HCT116 (cell line): ENCODE results near the gene GATAD2A. TPM values are rescaled to one million over a fixed set of nuclear protein-coding genes. Genes with fewer than 3 reads are reported as not detected.

Experiments
- ATAC-seq: fragments of 200-7000 bp; cut with Tn5 transposase; 2 replicates; pipeline ENCODE4 v1.9.1; 2020; ENCODE audit warnings: mild to moderate bottlenecking, moderate library complexity
- BruUV-seq: library from RNA; stranded (reverse); fragments of 400-500 nt; replicated peaks from 2 replicates; lab custom pipeline; 2021; lab: Mats Ljungman, UMichigan
- CTCF ChIA-PET: fragments of 300-600 bp; sonication (Branson Sonifier 250); formaldehyde crosslinking; loops from one replicate; lab custom pipeline; 2021; ENCODE audit warnings: antibody characterized with exemption; lab: Charles Lee
- POLR2A ChIA-PET: fragments of 300-600, 350-600 bp; sonication (Branson Sonifier 250); formaldehyde crosslinking; loops from one replicate; lab custom pipeline; 2021; ENCODE audit warnings: antibody characterized with exemption; lab: Charles Lee
- RAD21 ChIA-PET, 2 experiments: fragments of 300-600 bp; sonication (Branson Sonifier 250); formaldehyde crosslinking; loops; one replicate each; lab custom pipeline; 2023; ENCODE audit warnings: low total read pairs in 2 of 2; ENCODE audit not compliant: uncharacterized antibody in 2 of 2, unreplicated experiment in 2 of 2, low non-redundant PET in 1 of 2; lab: Charles Lee
- DNase-seq: peaks from one replicate; pipeline ENCODE4 v3.0.0-alpha.2; 2010; ENCODE audit warnings: low read depth, low spot score
- H2AFZ ChIP-seq: fragments of 200-600 bp; shearing (Covaris generic), sonication (generic); 2 replicates; pipeline ENCODE4 v1.6.1; 2017; ENCODE audit warnings: low read depth, mixed run types, mixed read lengths, antibody characterized with exemption, low read length; ENCODE audit not compliant: poor library complexity, severe bottlenecking
- H3K27ac ChIP-seq: 2 replicates; pipeline ENCODE4 v1.5.1; 2012; ENCODE audit warnings: low read depth, low read length
- H3K27me3 ChIP-seq: fragments of 200-600 bp; sonication (generic); 2 replicates; pipeline ENCODE4 v1.6.1; 2016; ENCODE audit warnings: mixed run types, low read length, mixed read lengths; ENCODE audit not compliant: insufficient read depth
- H3K36me3 ChIP-seq, 2 experiments: fragments of 200-500 bp in 1 of 2; fragments of 200-600 bp in 1 of 2; sonication (Bioruptor generic) in 1 of 2; sonication (generic) in 1 of 2; 2 replicates each; pipeline versions ENCODE4 v1.5.1 to v1.6.1; 2014 to 2016; ENCODE audit warnings: low read length in 2 of 2, inconsistent platforms in 1 of 2, mixed read lengths in 1 of 2, mixed run types in 1 of 2; ENCODE audit not compliant: insufficient read depth in 2 of 2, control insufficient read depth in 1 of 2
- H3K4me1 ChIP-seq, 2 experiments: fragments of 200-600 bp in 1 of 2; sonication (generic) in 1 of 2; 2 replicates each; pipeline versions ENCODE4 v1.5.1 to v1.6.1; 2012 to 2017; ENCODE audit warnings: low read length in 2 of 2, inconsistent platforms in 1 of 2, mild to moderate bottlenecking in 1 of 2, mixed read lengths in 1 of 2, mixed run types in 1 of 2, moderate library complexity in 1 of 2; ENCODE audit not compliant: insufficient read depth in 2 of 2, control insufficient read depth in 1 of 2
- H3K4me2 ChIP-seq: fragments of 200-600 bp; sonication (generic); 2 replicates; pipeline ENCODE4 v1.6.1; 2017; ENCODE audit warnings: mixed run types, low read length, mixed read lengths
- H3K4me3 ChIP-seq, 2 experiments: fragments of 200-600 bp in 1 of 2; sonication (generic) in 1 of 2; replicated peaks in 1 of 2; 2 replicates each; pipeline ENCODE4 v1.5.1; 2011 to 2016; ENCODE audit warnings: low read length in 2 of 2, control low read depth in 1 of 2, low read depth in 1 of 2, mild to moderate bottlenecking in 1 of 2, mixed read lengths in 1 of 2, mixed run types in 1 of 2
- H3K79me2 ChIP-seq: fragments of 200-600 bp; sonication (generic); 2 replicates; pipeline ENCODE4 v1.6.1; 2017; ENCODE audit warnings: mild to moderate bottlenecking, mixed run types, low read length, moderate library complexity, mixed read lengths; ENCODE audit not compliant: insufficient read depth
- H3K9ac ChIP-seq: fragments of 200-600 bp; sonication (generic); 2 replicates; pipeline ENCODE4 v1.6.1; 2016; ENCODE audit warnings: low read length, mixed read lengths
- H3K9me2 ChIP-seq: fragments of 200-600 bp; sonication (generic), shearing (Covaris generic); 2 replicates; pipeline ENCODE4 v1.6.1; 2017; ENCODE audit warnings: mixed run types, mild to moderate bottlenecking, moderate library complexity; ENCODE audit not compliant: insufficient read depth
- H3K9me3 ChIP-seq, 2 experiments: fragments of 200-500 bp in 1 of 2; fragments of 200-600 bp in 1 of 2; sonication (Bioruptor generic) in 1 of 2; sonication (generic) in 1 of 2; 2 replicates each; pipeline ENCODE4 v1.6.1; 2014 to 2017; ENCODE audit warnings: low read length in 2 of 2, mixed read lengths in 2 of 2, inconsistent platforms in 1 of 2, low read depth in 1 of 2, mild to moderate bottlenecking in 1 of 2, mixed run types in 1 of 2, moderate library complexity in 1 of 2; ENCODE audit not compliant: control insufficient read depth in 1 of 2, insufficient read depth in 1 of 2
- H4K20me1 ChIP-seq: fragments of 200-600 bp; sonication (generic), shearing (Covaris generic); 2 replicates; pipeline ENCODE4 v1.6.1; 2017; ENCODE audit warnings: mixed run types, mild to moderate bottlenecking, moderate library complexity; ENCODE audit not compliant: insufficient read depth
- CBX3 ChIP-seq: IDR thresholded peaks from 2 replicates; pipeline ENCODE4 v1.6.1; 2012; ENCODE audit warnings: low read depth
- CEBPB ChIP-seq: IDR thresholded peaks from 2 replicates; pipeline ENCODE4 v1.6.1; 2012; ENCODE audit warnings: low read depth
- EZH2phosphoT487 ChIP-seq: fragments of 200-600 bp; IDR thresholded peaks from 2 replicates; pipeline ENCODE4 v1.6.1; 2018; ENCODE audit warnings: antibody characterized with exemption, borderline replicate concordance
- JUND ChIP-seq: IDR thresholded peaks from 2 replicates; pipeline ENCODE4 v1.6.1; 2012
- POLR2A ChIP-seq: IDR thresholded peaks from 2 replicates; pipeline ENCODE4 v1.7.0; 2011; ENCODE audit warnings: borderline replicate concordance; ENCODE audit not compliant: insufficient read depth, insufficient read length; ENCODE audit errors: extremely low read depth
- RAD21 ChIP-seq: IDR thresholded peaks from 2 replicates; pipeline ENCODE4 v1.6.1; 2012; ENCODE audit warnings: low read depth, mild to moderate bottlenecking
- SIN3A ChIP-seq: IDR thresholded peaks from 2 replicates; pipeline ENCODE4 v1.6.1; 2012; ENCODE audit warnings: low read depth
- SP1 ChIP-seq: IDR thresholded peaks from 2 replicates; pipeline ENCODE4 v1.6.1; 2012; ENCODE audit warnings: low read depth
- TCF7L2 ChIP-seq: IDR thresholded peaks from 2 replicates; pipeline ENCODE4 v1.7.0; 2011; ENCODE audit warnings: borderline replicate concordance, inconsistent platforms; ENCODE audit not compliant: insufficient read depth, insufficient read length; ENCODE audit errors: extremely low read depth
- YY1 ChIP-seq: IDR thresholded peaks from 2 replicates; pipeline ENCODE4 v1.6.1; 2011; ENCODE audit warnings: low read length, low read depth, moderate library complexity, mild to moderate bottlenecking; ENCODE audit not compliant: insufficient replicate concordance; ENCODE audit errors: extremely low read depth
- intact Hi-C: fragments of 100-400 bp; cut with micrococcal nuclease; formaldehyde crosslinking; loops from 2 replicates; pipeline ENCODE4 v1.10.0; 2022
- total RNA-seq: library from RNA; stranded (reverse); gene quantifications from one replicate; pipeline ENCODE4 v1.2.1, GENCODE V29; 2021; ENCODE audit not compliant: unreplicated experiment
- TF ChIP-seq, protein P1 (sequence below): IDR thresholded peaks from 2 replicates; pipeline ENCODE4 v1.6.1; 2012; ENCODE audit warnings: low read depth
- TF ChIP-seq, protein P2 (sequence below): IDR thresholded peaks from 2 replicates; pipeline ENCODE4 v1.6.1; 2012

The GATAD2A gene
- total RNA-seq, 1 experiment from 2014 or later: 130 TPM

DNA sequence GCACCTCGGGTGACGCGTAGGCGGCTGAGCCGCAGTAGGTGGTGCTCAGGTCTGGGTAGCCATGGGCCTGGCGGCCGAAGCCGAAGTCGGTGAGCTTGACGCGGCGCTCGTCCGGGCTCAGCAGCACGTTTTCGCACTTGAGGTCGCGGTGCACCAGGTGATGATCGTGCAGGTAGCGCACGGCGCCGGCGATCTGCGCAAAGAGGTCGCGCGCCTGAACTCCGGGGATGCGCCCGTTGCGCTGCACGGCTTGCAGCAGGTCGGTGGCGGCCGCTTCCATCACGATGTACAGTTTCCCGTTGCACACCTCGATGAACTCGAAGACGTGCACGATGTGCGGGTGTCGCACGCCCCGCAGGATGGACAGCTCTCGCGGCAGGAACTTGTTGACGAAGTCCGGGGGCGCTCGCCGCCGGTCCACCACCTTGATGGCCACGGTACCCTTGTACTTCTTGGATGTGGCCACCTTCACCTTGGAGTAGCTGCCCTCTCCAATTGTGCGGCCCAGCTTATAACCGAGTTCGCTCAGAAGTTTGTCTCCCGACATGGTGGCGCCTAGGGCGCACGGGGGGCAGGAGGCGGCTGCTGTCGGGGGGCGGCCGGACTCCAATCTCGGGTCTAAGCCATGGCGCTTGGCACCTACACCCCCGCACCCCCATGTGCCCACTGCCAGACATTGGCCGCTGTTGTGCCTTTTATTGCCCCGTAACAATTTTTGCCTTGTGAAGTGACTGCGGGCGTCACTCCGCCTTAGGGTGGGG is 109.6 kb downstream of the GATAD2A start, which contains the start of gene TSSK6:
TSSK6 (minus strand) TSS at position 668 of the 761 bp plus-strand sequence; CDS start at position 547, 121 bp downstream.
- H3K4me1 ChIP-seq: peaks cover 7 to 24% of the 10 kb centered on the region in 2 experiments
- peak; percentile 1; the same call in 1 of the 2 replicates for ATAC-seq
- H3K27ac ChIP-seq: peak within 1 kb of the TSS; percentile 88
- peaks cover 5 to 10% of the 10 kb centered on the region in 2 experiments; a peak in 3 of 4 replicates for H3K36me3 ChIP-seq
- no peaks in the 10 kb centered on the region for H3K9me2 ChIP-seq
- TF ChIP-seq JUND (no peak), SIN3A (no peak), POLR2A (no peak), SP1 (no peak), TCF7L2 (no peak), CEBPB (no peak), EZH2phosphoT487 (no peak), CBX3 (no peak), RAD21 (no peak), YY1 (no peak)
- TF ChIP-seq, protein P1, sequence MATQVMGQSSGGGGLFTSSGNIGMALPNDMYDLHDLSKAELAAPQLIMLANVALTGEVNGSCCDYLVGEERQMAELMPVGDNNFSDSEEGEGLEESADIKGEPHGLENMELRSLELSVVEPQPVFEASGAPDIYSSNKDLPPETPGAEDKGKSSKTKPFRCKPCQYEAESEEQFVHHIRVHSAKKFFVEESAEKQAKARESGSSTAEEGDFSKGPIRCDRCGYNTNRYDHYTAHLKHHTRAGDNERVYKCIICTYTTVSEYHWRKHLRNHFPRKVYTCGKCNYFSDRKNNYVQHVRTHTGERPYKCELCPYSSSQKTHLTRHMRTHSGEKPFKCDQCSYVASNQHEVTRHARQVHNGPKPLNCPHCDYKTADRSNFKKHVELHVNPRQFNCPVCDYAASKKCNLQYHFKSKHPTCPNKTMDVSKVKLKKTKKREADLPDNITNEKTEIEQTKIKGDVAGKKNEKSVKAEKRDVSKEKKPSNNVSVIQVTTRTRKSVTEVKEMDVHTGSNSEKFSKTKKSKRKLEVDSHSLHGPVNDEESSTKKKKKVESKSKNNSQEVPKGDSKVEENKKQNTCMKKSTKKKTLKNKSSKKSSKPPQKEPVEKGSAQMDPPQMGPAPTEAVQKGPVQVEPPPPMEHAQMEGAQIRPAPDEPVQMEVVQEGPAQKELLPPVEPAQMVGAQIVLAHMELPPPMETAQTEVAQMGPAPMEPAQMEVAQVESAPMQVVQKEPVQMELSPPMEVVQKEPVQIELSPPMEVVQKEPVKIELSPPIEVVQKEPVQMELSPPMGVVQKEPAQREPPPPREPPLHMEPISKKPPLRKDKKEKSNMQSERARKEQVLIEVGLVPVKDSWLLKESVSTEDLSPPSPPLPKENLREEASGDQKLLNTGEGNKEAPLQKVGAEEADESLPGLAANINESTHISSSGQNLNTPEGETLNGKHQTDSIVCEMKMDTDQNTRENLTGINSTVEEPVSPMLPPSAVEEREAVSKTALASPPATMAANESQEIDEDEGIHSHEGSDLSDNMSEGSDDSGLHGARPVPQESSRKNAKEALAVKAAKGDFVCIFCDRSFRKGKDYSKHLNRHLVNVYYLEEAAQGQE: no peak
- TF ChIP-seq, protein P2, sequence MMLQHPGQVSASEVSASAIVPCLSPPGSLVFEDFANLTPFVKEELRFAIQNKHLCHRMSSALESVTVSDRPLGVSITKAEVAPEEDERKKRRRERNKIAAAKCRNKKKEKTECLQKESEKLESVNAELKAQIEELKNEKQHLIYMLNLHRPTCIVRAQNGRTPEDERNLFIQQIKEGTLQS: no peak
- ChIA-PET CTCF (interaction anchor here (1.6 kb wide), 1 partner anchor 17 kb away, joined by 4 read pairs; no protein-coding TSS in a partner anchor), POLR2A (interaction anchor here (1.5 kb wide), 1 partner anchor 110 kb away, joined by 4 read pairs; the partner anchor contains the start of gene GATAD2A), RAD21 (no interaction called here)
- no peak within 1 kb of the TSS for H2AFZ ChIP-seq
- peak within 1 kb of the TSS; percentile 89 for H3K4me2 ChIP-seq
- H4K20me1 ChIP-seq: no peaks in the 10 kb centered on the region
- H3K9ac ChIP-seq: peak within 1 kb of the TSS; percentile 89
- BruUV-seq: no TSS peak
- H3K27me3 ChIP-seq: no peaks in the 10 kb centered on the region
- H3K79me2 ChIP-seq: peaks cover 39% of the 10 kb centered on the region
- intact Hi-C loops: no loop called here
- H3K9me3 ChIP-seq: no peaks in the 10 kb centered on the region
- H3K4me3 ChIP-seq: peak within 1 kb of the TSS; percentile 69 to 98
- DNase-seq: no peak
